Gastroesophageal sphincter (tissue), 4 donors: ENCODE measurements around the gene NUAK1. TPM values are rescaled to one million over a fixed set of nuclear protein-coding genes. Genes with fewer than 3 reads are reported as not detected.

ENCODE experiments used
- ATAC-seq: fragments of 150-250 bp; one replicate; pipeline ENCODE4 v1.9.1; 2016; ENCODE audit warnings: mild to moderate bottlenecking, moderate library complexity
- H3K27ac ChIP-seq, 4 donors: fragments of 200-600 bp; sonication (generic) in 3 of 4; 1 replicate in 3 of 4; 2 replicates in 1 of 4; pipeline ENCODE4 v1.5.1; 2016 to 2019
- H3K27me3 ChIP-seq: fragments of 200-600 bp; sonication (generic); one replicate; pipeline ENCODE4 v1.5.1; 2019
- H3K36me3 ChIP-seq, 2 donors: fragments of 200-600 bp; sonication (generic); one replicate each; pipeline ENCODE4 v1.5.1; 2019; ENCODE audit warnings: control low read depth in 1 of 2
- H3K4me1 ChIP-seq, 3 donors: fragments of 200-600 bp; sonication (generic); 1 replicate in 2 of 3; 2 replicates in 1 of 3; pipeline ENCODE4 v1.5.1; 2016 to 2019; ENCODE audit warnings: control low read depth in 2 of 3
- H3K4me3 ChIP-seq, 2 donors: fragments of 200-600 bp; sonication (generic); one replicate each; pipeline ENCODE4 v1.5.1; 2019; ENCODE audit warnings: mild to moderate bottlenecking in 1 of 2, moderate library complexity in 1 of 2
- H3K9me3 ChIP-seq, 3 donors: fragments of 200-600 bp; sonication (generic); one replicate each; pipeline ENCODE4 v1.5.1; 2017 to 2019; ENCODE audit warnings: control low read depth in 2 of 3
- CTCF ChIP-seq, 4 experiments: fragments of 200-600 bp in 2 of 4; fragments of 450-650 bp in 2 of 4; sonication (generic) in 1 of 4; IDR thresholded peaks; one replicate each; pipeline ENCODE4 v1.5.1; 2017 to 2019; ENCODE audit warnings: antibody characterized with exemption in 4 of 4, mild to moderate bottlenecking in 2 of 4, moderate library complexity in 2 of 4
- EP300 ChIP-seq: sonication (generic); formaldehyde crosslinking; IDR thresholded peaks from one replicate; pipeline ENCODE4 v1.6.1; 2017; ENCODE audit warnings: antibody characterized with exemption, mild to moderate bottlenecking
- POLR2A ChIP-seq, 2 donors: fragments of 450-650 bp; IDR thresholded peaks; one replicate each; pipeline ENCODE4 v1.6.1; 2017; ENCODE audit warnings: antibody characterized with exemption in 2 of 2, mild to moderate bottlenecking in 2 of 2, moderate library complexity in 1 of 2
- POLR2AphosphoS5 ChIP-seq: sonication (generic); formaldehyde crosslinking; IDR thresholded peaks from one replicate; pipeline ENCODE4 v1.6.1; 2017; ENCODE audit warnings: antibody characterized with exemption
- WGBS, 2 donors: methylation state at CpG; one replicate each; pipeline ENCODE4 v1.1.5; 2018; ENCODE audit warnings: low coverage in 1 of 2; 5-methylcytosine and 5-hydroxymethylcytosine counted together
- total RNA-seq, 4 donors: library from RNA; depleted of rRNA; stranded (reverse); fragments of >200 nt; gene quantifications; one replicate each; pipeline ENCODE4 v1.1.0, GENCODE V29; 2016

The NUAK1 gene
- total RNA-seq, 4 donors from 2014 or later = 7.4 to 27.7 (median 10.7) TPM

GRCh38 chr12:106134294-106134949 lies 4.3 kb downstream of the NUAK1 start:
- peak overlapping the region in 1 of 2 donors; percentile 89 for H3K4me3 ChIP-seq
- no peaks in the 10 kb centered on the region for H3K9me3 ChIP-seq
- no peaks in the 10 kb centered on the region for H3K36me3 ChIP-seq
- WGBS, 2 donors = 75% methylated on average over 2 of the region's 3 CpGs; no CpG with 5 or more reads in 1 of the 2 donors
- H3K27me3 ChIP-seq = no peaks in the 10 kb centered on the region
- TF ChIP-seq CTCF (IDR thresholded peaks at IDR 0.05) (no peak), EP300 (no peak), POLR2AphosphoS5 (no peak), POLR2A (IDR thresholded peaks at IDR 0.05) (no peak)
- no peak for ATAC-seq
- H3K4me1 ChIP-seq = peaks cover 0 to 81% (median 25%) of the 10 kb centered on the region in 3 donors
- H3K27ac ChIP-seq = peak overlapping the region in 2 of 4 donors; percentile 2 to 9

GRCh38 chr12:106133136-106134087 lies 5.3 kb downstream of the NUAK1 start:
- ATAC-seq = no peak
- H3K27me3 ChIP-seq = no peaks in the 10 kb centered on the region
- H3K36me3 ChIP-seq = no peaks in the 10 kb centered on the region
- peak overlapping the region in 1 of 4 donors; percentile 42 for H3K27ac ChIP-seq
- peaks cover 0 to 84% (median 25%) of the 10 kb centered on the region in 3 donors for H3K4me1 ChIP-seq
- no peaks in the 10 kb centered on the region for H3K9me3 ChIP-seq
- no peak overlapping the region for H3K4me3 ChIP-seq
- TF ChIP-seq POLR2A (IDR thresholded peaks at IDR 0.05) (no peak), POLR2AphosphoS5 (no peak), EP300 (no peak), CTCF (IDR thresholded peaks at IDR 0.05) (no peak)
- 79 to 92% methylated on average over 4 of the region's 4 CpGs for WGBS, 2 donors

- no peaks in the 10 kb centered on the region for H3K27me3 ChIP-seq
These were observed 6.3 kb downstream of the NUAK1 start for GRCh38 chr12:106132175-106133135.

More at GRCh38 chr12:106132175-106133135, 6.3 kb downstream of the NUAK1 start:
- TF ChIP-seq POLR2A (IDR thresholded peaks at IDR 0.05) (no peak), CTCF (IDR thresholded peaks at IDR 0.05) (no peak), EP300 (no peak), POLR2AphosphoS5 (no peak)
- Histone ChIP-seq H3K27ac (peak overlapping the region in 1 of 4 donors; percentile 42), H3K4me3 (no peak overlapping the region), H3K9me3 (no peaks in the 10 kb centered on the region), H3K4me1 (peaks cover 0 to 79% (median 24%) of the 10 kb centered on the region in 3 donors), H3K36me3 (no peaks in the 10 kb centered on the region)
- whole genome bisulfite sequencing, 2 donors = 78 to 87% methylated on average over 4 to 6 of the region's 7 CpGs
- ATAC-seq = no peak
